Measurements from ENCODE around the gene TRAM2. TPM values are rescaled to one million over a fixed set of nuclear protein-coding genes. Genes with fewer than 3 reads are reported as not detected.

TRAM2 gene
- total and polyA plus RNA-seq, 2 of the 13 experiments (the other 11 are each of a cell fraction or from before 2014, with no cell fraction given), result 49.1 to 72.5 TPM

DNA sequence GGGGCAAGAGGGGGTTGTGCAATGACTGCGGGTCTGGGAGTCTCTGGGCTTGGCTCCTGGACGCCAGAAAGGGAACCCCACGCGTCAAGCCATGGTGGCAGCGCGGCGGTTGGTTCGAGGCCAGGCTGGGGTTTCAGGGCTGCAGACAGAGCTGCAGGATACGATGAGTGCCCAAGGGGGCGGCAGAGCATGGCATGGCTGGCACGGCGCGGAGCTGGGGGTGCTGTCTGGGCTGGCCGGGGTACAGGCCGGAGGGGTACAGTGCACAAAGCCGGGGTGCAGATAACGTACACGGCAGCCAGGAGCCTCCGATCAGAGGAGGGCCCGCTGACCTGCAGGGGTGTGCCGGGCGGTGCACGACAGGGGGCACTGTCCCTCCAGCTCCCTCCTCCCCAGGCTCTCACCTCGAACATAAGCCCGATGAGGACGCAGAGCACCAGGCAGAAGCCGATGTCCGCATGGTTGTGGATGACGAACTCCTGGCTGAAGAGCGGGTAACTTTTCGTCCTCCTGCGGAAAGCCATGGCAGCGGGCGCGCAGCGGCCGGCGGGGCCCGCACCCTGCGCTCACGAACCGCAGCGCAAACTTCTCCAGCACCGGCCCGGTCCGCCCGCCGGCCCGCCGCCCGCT lies 353 bp downstream of the TRAM2 start (continued):
- TF ChIP-seq, protein P1, sequence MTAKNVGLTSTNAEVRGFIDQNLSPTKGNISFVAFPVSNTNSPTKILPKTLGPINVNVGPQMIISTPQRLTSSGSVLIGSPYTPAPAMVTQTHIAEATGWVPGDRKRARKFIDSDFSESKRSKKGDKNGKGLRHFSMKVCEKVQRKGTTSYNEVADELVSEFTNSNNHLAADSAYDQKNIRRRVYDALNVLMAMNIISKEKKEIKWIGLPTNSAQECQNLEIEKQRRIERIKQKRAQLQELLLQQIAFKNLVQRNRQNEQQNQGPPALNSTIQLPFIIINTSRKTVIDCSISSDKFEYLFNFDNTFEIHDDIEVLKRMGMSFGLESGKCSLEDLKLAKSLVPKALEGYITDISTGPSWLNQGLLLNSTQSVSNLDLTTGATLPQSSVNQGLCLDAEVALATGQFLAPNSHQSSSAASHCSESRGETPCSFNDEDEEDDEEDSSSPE (CRISPR knock-in tag; IDR thresholded peaks at IDR 0.05), result no peak
- TF ChIP-seq, protein P2, sequence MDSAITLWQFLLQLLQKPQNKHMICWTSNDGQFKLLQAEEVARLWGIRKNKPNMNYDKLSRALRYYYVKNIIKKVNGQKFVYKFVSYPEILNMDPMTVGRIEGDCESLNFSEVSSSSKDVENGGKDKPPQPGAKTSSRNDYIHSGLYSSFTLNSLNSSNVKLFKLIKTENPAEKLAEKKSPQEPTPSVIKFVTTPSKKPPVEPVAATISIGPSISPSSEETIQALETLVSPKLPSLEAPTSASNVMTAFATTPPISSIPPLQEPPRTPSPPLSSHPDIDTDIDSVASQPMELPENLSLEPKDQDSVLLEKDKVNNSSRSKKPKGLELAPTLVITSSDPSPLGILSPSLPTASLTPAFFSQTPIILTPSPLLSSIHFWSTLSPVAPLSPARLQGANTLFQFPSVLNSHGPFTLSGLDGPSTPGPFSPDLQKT (CRISPR knock-in tag; IDR thresholded peaks at IDR 0.05; ENCODE audit: borderline replicate concordance), result no peak
- TF ChIP-seq STAG1 (CRISPR knock-in tag; IDR thresholded peaks at IDR 0.05), result peak; percentile 79
- TF ChIP-seq, protein P3, sequence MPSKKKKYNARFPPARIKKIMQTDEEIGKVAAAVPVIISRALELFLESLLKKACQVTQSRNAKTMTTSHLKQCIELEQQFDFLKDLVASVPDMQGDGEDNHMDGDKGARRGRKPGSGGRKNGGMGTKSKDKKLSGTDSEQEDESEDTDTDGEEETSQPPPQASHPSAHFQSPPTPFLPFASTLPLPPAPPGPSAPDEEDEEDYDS (CRISPR knock-in tag; IDR thresholded peaks at IDR 0.05), result 0 out of 2 replicates have a peak, but pooled peaks have one; percentile 16
- no peak for TF ChIP-seq REL (CRISPR knock-in tag; conservative IDR thresholded peaks at IDR 0.05)
- no peak for TF ChIP-seq SOX6 (IDR thresholded peaks at IDR 0.05)
- TF ChIP-seq SOX6 (CRISPR knock-in tag; IDR thresholded peaks at IDR 0.05), result peak; percentile 43
- TF ChIP-seq, protein P4, sequence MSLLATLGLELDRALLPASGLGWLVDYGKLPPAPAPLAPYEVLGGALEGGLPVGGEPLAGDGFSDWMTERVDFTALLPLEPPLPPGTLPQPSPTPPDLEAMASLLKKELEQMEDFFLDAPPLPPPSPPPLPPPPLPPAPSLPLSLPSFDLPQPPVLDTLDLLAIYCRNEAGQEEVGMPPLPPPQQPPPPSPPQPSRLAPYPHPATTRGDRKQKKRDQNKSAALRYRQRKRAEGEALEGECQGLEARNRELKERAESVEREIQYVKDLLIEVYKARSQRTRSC (CRISPR knock-in tag; IDR thresholded peaks at IDR 0.05; ENCODE audit: low read depth), result no peak
- TF ChIP-seq ZNF430 (CRISPR knock-in tag; IDR thresholded peaks at IDR 0.05), result peak; percentile 69
- TF ChIP-seq TAF15 (IDR thresholded peaks at IDR 0.05; ENCODE audit: low read depth, low read length, poor library complexity, severe bottlenecking), result no peak
- TF ChIP-seq HOXA3 (CRISPR knock-in tag; IDR thresholded peaks at IDR 0.05), result no peak; the same call in 1 of the 2 replicates
- 0 out of 2 replicates have a peak, but pooled peaks have one; percentile 52 for TF ChIP-seq SP5 (CRISPR knock-in tag; IDR thresholded peaks at IDR 0.05; ENCODE audit: borderline replicate concordance, low read depth)
- no peak for TF ChIP-seq MYNN (CRISPR knock-in tag; IDR thresholded peaks at IDR 0.05; ENCODE audit: low read depth)
- no peak for TF ChIP-seq RELA (CRISPR knock-in tag; IDR thresholded peaks at IDR 0.05)
- no peak for TF ChIP-seq NONO (IDR thresholded peaks at IDR 0.05)
- TF ChIP-seq NONO (CRISPR knock-in tag; conservative IDR thresholded peaks at IDR 0.05), result peak; percentile 13; the same call in 1 of the 2 replicates
- TF ChIP-seq BRD4 (CRISPR knock-in tag; IDR thresholded peaks at IDR 0.05), result no peak
- TF ChIP-seq ZNF263 (CRISPR knock-in tag; IDR thresholded peaks at IDR 0.05), result peak; percentile 95
- TF ChIP-seq ZNF101 (CRISPR knock-in tag; IDR thresholded peaks at IDR 0.05; ENCODE audit: borderline replicate concordance, low read depth), result no peak
- peak; percentile 71; the same call in 1 of the 2 replicates for TF ChIP-seq ZNF552 (CRISPR knock-in tag; IDR thresholded peaks at IDR 0.05; ENCODE audit: borderline replicate concordance)
- no peak for TF ChIP-seq GLI4 (CRISPR knock-in tag; IDR thresholded peaks at IDR 0.05; ENCODE audit: borderline replicate concordance)
- TF ChIP-seq IRF2 (CRISPR knock-in tag; IDR thresholded peaks at IDR 0.05), result no peak
- no peak for TF ChIP-seq CHD2 (IDR thresholded peaks at IDR 0.05; ENCODE audit: low read depth, low read length)
- no peak; the same call in 1 of the 2 replicates for TF ChIP-seq ZNF34 (CRISPR knock-in tag; IDR thresholded peaks at IDR 0.05; ENCODE audit: borderline replicate concordance)
- peak; percentile 42 for TF ChIP-seq ZNF747 (CRISPR knock-in tag; IDR thresholded peaks at IDR 0.05; ENCODE audit: borderline replicate concordance)
- no peak for TF ChIP-seq ZSCAN12 (CRISPR knock-in tag; IDR thresholded peaks at IDR 0.05)
- TF ChIP-seq, protein P5, sequence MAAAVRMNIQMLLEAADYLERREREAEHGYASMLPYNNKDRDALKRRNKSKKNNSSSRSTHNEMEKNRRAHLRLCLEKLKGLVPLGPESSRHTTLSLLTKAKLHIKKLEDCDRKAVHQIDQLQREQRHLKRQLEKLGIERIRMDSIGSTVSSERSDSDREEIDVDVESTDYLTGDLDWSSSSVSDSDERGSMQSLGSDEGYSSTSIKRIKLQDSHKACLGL (CRISPR knock-in tag; IDR thresholded peaks at IDR 0.05), result no peak

Measured in HepG2 (cell line).